ENCODE results near the gene TBC1D5.

Gene TBC1D5

GRCh38 chr3:17489139-17489538 is 253.3 kb downstream of the TBC1D5 start:
- no peak for DNase-seq (ENCODE audit: low spot score)
- no peak for FAIRE-seq

- no peak for DNase-seq (ENCODE audit: low spot score)
- FAIRE-seq: no peak
Observed at GRCh38 chr3:17481116-17481515, 261.3 kb downstream of the TBC1D5 start.

GRCh38 chr3:17479681-17480405 is 262.6 kb downstream of the TBC1D5 start:
- no peak for FAIRE-seq
- no peak for DNase-seq (ENCODE audit: low spot score)

GRCh38 chr3:17478673-17479072 is 263.8 kb downstream of the TBC1D5 start:
- FAIRE-seq: no peak
- peak; percentile 46 for DNase-seq (ENCODE audit: low spot score)

GRCh38 chr3:17473761-17474160 is 268.7 kb downstream of the TBC1D5 start:
- FAIRE-seq (no peak), DNase-seq (ENCODE audit: low spot score) (no peak)

GRCh38 chr3:17469954-17470353 is 272.5 kb downstream of the TBC1D5 start:
- FAIRE-seq (no peak), DNase-seq (ENCODE audit: low spot score) (no peak)

- FAIRE-seq (no peak), DNase-seq (ENCODE audit: low spot score) (no peak)
Observed at GRCh38 chr3:17469520-17469919, 272.9 kb downstream of the TBC1D5 start.

- FAIRE-seq (no peak), DNase-seq (ENCODE audit: low spot score) (no peak)
Observed at GRCh38 chr3:17466028-17466427, 276.4 kb downstream of the TBC1D5 start.

DNA sequence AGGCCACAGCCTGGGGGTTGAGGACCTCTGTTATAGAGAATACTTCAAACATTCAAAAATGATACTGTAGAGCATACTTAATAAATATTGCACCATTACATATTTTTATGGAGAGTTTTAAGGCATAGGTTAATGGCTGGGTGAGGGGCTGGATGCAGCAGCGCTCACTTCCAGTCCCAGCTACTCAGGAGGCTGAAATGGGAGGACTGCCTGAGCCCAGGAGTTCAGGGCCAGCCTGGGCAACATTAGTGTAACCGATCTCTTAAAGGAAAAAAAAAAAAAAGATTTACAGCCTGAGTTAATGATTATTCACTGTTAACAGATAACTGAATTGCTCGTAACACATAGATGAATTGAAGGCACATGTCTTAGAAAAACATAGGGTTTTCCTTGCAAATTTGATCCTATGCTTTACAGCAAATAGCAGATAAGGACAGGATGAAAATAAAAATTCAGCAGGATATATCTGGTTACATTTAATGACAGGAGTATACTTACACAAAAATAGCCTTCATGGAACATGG is 282.9 kb downstream of the TBC1D5 start:
- DNase-seq (ENCODE audit: low spot score) (peak; percentile 5), FAIRE-seq (peak; percentile 68)

- no peak for DNase-seq (ENCODE audit: low spot score)
Observed at GRCh38 chr3:17456650-17457049, 285.8 kb downstream of the TBC1D5 start.

GRCh38 chr3:17456046-17456445 is 286.4 kb downstream of the TBC1D5 start:
- DNase-seq (ENCODE audit: low spot score) (no peak), FAIRE-seq (no peak)

More at GRCh38 chr3:17456650-17457049, 285.8 kb downstream of the TBC1D5 start:
- FAIRE-seq: no peak

GRCh38 chr3:17444865-17445264 is 297.6 kb downstream of the TBC1D5 start:
- DNase-seq (ENCODE audit: low spot score) (no peak), FAIRE-seq (no peak)

GRCh38 chr3:17443142-17443541 is 299.3 kb downstream of the TBC1D5 start:
- no peak for FAIRE-seq
- no peak for DNase-seq (ENCODE audit: low spot score)

DNA sequence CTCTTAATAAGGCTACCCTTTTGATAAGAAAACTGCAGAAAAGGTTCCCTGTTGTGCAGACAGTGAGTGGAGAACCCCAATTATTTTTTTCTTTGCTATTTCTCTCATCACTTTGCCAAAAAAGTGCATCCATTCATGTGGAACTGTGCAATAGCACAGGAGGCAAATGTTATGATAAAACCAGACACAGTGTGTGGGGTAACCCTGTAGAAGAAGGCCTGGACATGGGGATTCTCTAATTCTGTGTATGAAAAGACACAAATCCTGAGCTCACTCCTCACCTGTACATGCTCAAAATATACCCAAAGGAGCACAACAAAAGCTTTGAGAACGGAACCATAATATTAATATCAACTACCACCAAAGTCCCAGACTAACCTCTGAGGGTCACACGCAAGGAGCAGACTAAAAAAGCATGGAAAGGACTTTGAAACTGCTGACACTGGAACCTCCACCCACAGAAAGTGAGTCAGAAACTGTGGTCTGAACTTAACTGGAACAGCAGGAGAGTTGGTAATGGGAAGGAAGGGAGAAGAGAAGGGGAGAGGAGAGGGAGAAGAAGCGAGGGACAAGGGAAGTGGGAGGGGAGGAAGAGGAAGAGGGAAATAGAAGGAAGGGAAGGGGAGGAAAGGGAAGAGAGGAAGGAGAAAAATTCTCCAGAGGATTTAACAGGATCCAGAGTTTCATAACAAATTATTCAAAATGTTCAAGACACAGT is 299.9 kb downstream of the TBC1D5 start:
- DNase-seq (ENCODE audit: low spot score) (no peak), FAIRE-seq (no peak)

DNA sequence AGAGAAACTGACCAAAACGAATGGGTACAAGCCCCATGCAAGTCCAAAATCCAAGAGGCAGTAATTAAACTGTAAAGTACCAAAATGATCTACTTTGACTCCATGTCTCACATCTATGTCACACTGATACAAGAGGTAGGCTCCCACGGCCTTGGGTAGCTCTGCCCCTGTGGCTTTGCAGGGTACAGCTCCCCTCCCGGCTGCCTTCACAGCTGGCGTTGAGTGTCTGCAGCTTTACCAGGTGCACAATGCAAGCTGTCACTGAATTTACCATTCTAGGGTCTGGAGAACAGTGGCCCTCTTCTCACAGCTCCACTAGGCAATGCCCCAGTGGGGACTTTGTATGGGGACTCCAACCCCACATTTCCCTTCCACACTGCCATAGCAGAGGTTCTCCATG is 308.6 kb downstream of the TBC1D5 start:
- FAIRE-seq (no peak), DNase-seq (ENCODE audit: low spot score) (no peak)

DNA sequence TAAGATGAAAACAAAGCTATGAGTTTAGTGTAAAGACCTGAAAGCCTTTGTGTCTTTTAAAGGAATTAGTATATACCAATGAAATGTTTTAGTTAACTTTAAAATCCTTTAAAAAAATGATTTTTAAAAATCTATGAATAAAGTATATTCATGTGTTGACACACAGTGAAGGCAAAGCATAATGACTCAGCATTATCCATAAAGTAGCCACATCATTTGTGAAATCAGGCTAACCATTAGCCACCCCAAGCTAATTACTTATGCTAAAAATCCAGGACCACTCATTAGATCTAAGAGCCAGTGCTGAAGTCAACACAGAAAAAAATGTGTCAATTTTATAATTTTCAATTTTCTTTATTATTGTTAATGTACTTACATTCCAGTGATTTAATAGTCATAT is 310.2 kb downstream of the TBC1D5 start:
- FAIRE-seq: no peak
- no peak for DNase-seq (ENCODE audit: low spot score)

GRCh38 chr3:17431484-17432045 is 310.9 kb downstream of the TBC1D5 start:
- no peak for DNase-seq (ENCODE audit: low spot score)
- peak; percentile 25 for FAIRE-seq

DNA sequence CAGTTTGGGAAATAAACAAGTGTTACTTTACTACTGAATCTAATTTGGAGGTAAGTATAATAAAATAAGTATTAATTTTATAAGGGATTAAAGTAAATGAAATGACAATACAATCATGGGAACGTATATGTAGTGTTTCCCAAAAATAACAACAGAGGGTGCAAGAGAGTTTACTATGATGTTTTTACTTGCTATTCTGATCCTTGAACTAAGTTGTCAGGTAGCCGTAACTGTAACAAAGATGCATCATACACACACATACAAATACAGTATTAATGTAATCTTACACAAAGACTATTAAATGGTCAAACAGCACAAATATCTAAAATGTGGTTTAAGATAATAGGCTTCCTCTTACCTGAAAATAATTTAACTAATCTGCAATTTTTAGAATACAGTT is 311.4 kb downstream of the TBC1D5 start:
- FAIRE-seq: peak; percentile 69
- DNase-seq (ENCODE audit: low spot score): peak; percentile 15

- DNase-seq (ENCODE audit: low spot score): no peak
- no peak for FAIRE-seq
Observed at GRCh38 chr3:17430582-17430981, 311.8 kb downstream of the TBC1D5 start.

DNA sequence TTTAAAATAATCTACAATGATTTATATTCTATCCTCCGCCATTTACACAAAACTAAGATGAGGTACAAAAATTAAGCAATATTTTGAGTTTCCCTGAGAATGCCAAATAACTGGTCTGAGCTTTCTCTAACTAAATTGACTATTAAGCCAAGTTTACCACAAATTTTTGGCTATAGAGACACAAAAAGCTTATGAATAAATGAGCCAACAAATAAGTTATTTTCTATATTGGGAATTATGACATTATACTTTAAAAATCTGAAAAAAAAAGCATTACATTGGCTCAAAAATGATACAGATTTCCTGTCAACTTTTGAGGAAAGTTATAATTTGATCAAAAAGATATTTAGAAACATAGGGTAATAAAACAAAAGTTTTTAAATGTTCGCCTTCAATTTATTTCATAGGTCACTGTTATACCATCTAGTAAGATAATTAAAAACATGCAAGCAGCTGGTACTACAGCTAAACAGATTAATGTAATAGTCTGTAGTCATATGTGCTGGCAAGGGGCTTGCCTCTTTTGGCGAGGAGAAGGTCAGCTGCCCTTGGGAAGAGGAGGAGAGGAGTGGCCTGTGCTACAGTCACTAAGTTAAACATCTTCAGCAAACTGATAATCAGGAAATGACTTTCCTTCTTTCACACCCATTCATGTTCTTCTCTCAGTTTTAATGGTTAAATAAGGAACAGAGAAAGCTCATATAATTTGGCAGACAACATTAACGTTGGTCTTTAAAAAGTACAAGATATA is 318.5 kb downstream of the TBC1D5 start:
- DNase-seq (ENCODE audit: low spot score) (no peak), FAIRE-seq (no peak)

- DNase-seq (ENCODE audit: low spot score) (no peak), FAIRE-seq (no peak)
Observed at GRCh38 chr3:17422636-17423035, 319.8 kb downstream of the TBC1D5 start.

GRCh38 chr3:17420668-17421067 is 321.8 kb downstream of the TBC1D5 start:
- no peak for FAIRE-seq
- no peak for DNase-seq (ENCODE audit: low spot score)
